Ishikawa (cell line): ENCODE results near the gene POGLUT3.

Source experiments
- CEBPB ChIP-seq: IDR thresholded peaks from 2 replicates; pipeline ENCODE4 v1.6.1; 2012
- EP300 ChIP-seq: IDR thresholded peaks from 2 replicates; pipeline ENCODE4 v1.6.1; 2012; ENCODE audit warnings: borderline replicate concordance
- FOXM1 ChIP-seq: IDR thresholded peaks from 2 replicates; pipeline ENCODE4 v1.6.1; 2012; ENCODE audit warnings: low read depth, borderline replicate concordance
- RAD21 ChIP-seq: IDR thresholded peaks from 2 replicates; pipeline ENCODE4 v1.6.1; 2012; ENCODE audit warnings: low read depth
- TAF1 ChIP-seq: IDR thresholded peaks from 2 replicates; pipeline ENCODE4 v1.6.1; 2012; ENCODE audit warnings: low read depth, mild to moderate bottlenecking
- TCF12 ChIP-seq: IDR thresholded peaks from 2 replicates; pipeline ENCODE4 v1.6.1; 2012; ENCODE audit warnings: low read depth
- YY1 ChIP-seq: IDR thresholded peaks from 2 replicates; pipeline ENCODE4 v1.6.1; 2012; ENCODE audit warnings: low read depth
- ZBTB7A ChIP-seq: IDR thresholded peaks from 2 replicates; pipeline ENCODE4 v1.6.1; 2012; ENCODE audit warnings: low read depth
- TF ChIP-seq, protein P1 (sequence below): IDR thresholded peaks from 2 replicates; pipeline ENCODE4 v1.6.1; 2012
- TF ChIP-seq, protein P2 (sequence below): IDR thresholded peaks from 2 replicates; pipeline ENCODE4 v1.6.1; 2012

DNA sequence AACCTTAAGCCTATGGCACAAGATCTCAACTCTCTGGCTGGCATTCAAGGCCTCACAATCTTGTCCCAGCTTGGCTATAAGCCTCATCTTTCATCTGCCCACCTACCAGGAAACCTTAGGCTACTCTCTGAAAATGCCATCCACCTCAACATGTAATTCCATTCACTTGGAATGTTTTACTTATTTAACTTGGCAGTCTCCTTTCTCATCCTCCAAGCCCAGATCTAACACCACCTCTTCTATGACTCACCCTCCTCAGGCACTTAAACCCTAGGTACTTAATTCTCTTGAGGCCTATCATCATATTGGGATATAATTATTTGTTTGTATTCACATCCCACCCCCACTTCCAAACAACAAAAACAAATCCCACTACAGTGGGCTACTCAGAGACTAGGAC, 15.0 kb downstream of the POGLUT3 start:
- TF ChIP-seq FOXM1 (no peak), YY1 (no peak), CEBPB (no peak), TCF12 (no peak), TAF1 (no peak), EP300 (no peak), RAD21 (no peak), ZBTB7A (no peak)
- TF ChIP-seq, protein P1, sequence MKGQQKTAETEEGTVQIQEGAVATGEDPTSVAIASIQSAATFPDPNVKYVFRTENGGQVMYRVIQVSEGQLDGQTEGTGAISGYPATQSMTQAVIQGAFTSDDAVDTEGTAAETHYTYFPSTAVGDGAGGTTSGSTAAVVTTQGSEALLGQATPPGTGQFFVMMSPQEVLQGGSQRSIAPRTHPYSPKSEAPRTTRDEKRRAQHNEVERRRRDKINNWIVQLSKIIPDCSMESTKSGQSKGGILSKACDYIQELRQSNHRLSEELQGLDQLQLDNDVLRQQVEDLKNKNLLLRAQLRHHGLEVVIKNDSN = no peak
- TF ChIP-seq, protein P2, sequence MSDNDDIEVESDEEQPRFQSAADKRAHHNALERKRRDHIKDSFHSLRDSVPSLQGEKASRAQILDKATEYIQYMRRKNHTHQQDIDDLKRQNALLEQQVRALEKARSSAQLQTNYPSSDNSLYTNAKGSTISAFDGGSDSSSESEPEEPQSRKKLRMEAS = no peak
